ENCODE data around the gene NUDT3.
"Not testable (repeated sequence)": the region's sequence is repeated elsewhere in the genome, so short reads cannot be mapped to it uniquely, and the experiment has no call there.

Gene NUDT3

DNA sequence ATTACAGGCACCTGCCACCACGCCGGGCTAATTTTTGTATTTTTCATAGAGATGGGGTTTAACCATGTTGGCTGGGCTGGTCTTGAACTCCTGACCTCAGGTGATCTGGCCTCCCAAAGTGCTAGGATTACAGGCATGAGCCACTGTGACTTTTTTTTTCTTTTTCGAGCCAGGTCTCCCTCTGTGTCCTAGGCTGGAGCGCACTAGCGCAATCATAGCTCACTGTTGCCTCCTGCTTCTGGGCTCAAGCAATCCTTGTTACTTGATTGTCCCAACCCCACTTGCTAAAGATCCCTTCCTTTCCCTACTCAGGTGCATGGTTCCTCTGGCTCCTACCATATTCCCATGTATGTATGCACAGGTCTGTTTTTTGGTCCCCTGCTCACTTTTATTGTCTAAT is 116.3 kb downstream of the NUDT3 start:
- Histone ChIP-seq H3K4me3 (ENCODE audit: insufficient read length, low read depth) (no peak overlapping the region), H3K9ac (ENCODE audit: insufficient read length, low read depth) (no peak overlapping the region), H3K27me3 (ENCODE audit: insufficient read depth, insufficient read length) (no peaks in the 10 kb centered on the region), H3K36me3 (ENCODE audit: insufficient read depth, insufficient read length, low read length) (peaks cover 10% of the 10 kb centered on the region), H3K9me3 (ENCODE audit: insufficient read depth, low read length) (no peaks in the 10 kb centered on the region), H3K4me1 (ENCODE audit: insufficient read depth, insufficient read length) (peaks cover 2% of the 10 kb centered on the region)
- TF ChIP-seq SUZ12 (IDR thresholded peaks at IDR 0.05; ENCODE audit: extremely low read depth, insufficient read depth, insufficient read length) (no peak), YY1 (IDR thresholded peaks at IDR 0.05; ENCODE audit: insufficient read depth, insufficient read length) (no peak), ZNF274 (IDR thresholded peaks at IDR 0.05; ENCODE audit: low read depth, low read length) (no peak)
- no peak for DNase-seq (ENCODE audit: low read depth, low spot score)

DNA sequence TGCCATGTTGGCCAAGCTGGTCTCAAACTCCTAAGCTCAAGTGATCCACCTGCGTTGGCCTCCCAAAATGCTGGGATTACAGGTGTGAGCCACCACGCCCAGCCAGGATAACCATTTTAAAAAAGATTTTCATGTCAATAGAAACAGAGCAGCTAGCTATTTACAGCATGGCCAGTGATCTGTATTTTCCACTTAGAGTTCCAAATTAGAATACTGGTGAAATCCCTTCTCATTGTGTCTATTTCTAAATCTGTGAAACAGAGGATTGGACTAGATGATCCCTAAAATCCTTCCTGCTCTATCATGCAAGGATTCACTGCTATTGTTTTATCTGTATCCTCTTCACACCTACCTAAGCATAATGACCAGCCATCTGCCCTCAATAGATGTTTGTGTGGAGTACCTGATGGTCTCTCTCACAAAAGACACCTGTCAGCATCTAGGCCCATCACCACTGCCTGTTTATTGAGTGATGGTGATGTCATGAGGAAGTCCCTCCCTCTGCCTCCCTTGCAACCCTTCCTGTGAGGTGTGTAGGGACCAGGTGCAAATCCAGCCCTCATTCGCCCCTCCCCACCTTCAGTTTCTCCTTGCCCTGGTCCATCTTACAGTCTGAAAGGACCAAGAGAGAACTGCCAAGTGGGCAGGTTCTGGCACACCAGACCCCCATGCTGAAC is 117.2 kb downstream of the NUDT3 start:
- TF ChIP-seq SUZ12 (IDR thresholded peaks at IDR 0.05; ENCODE audit: extremely low read depth, insufficient read depth, insufficient read length) (no peak), ZNF274 (IDR thresholded peaks at IDR 0.05; ENCODE audit: low read depth, low read length) (no peak), YY1 (IDR thresholded peaks at IDR 0.05; ENCODE audit: insufficient read depth, insufficient read length) (no peak)
- no peak overlapping the region for H3K4me3 ChIP-seq (ENCODE audit: insufficient read length, low read depth)
- H3K9me3 ChIP-seq (ENCODE audit: insufficient read depth, low read length) = no peaks in the 10 kb centered on the region
- H3K27me3 ChIP-seq (ENCODE audit: insufficient read depth, insufficient read length) = no peaks in the 10 kb centered on the region
- no peak overlapping the region for H3K9ac ChIP-seq (ENCODE audit: insufficient read length, low read depth)
- peaks cover 9% of the 10 kb centered on the region for H3K36me3 ChIP-seq (ENCODE audit: insufficient read depth, insufficient read length, low read length)
- peaks cover 2% of the 10 kb centered on the region for H3K4me1 ChIP-seq (ENCODE audit: insufficient read depth, insufficient read length)
- no peak for DNase-seq (ENCODE audit: low read depth, low spot score)

GRCh38 chr6:34274129-34274528 is 118.3 kb downstream of the NUDT3 start:
- TF ChIP-seq SUZ12 (IDR thresholded peaks at IDR 0.05; ENCODE audit: extremely low read depth, insufficient read depth, insufficient read length) (no peak), YY1 (IDR thresholded peaks at IDR 0.05; ENCODE audit: insufficient read depth, insufficient read length) (no peak), ZNF274 (IDR thresholded peaks at IDR 0.05; ENCODE audit: low read depth, low read length) (no peak)
- DNase-seq (ENCODE audit: low read depth, low spot score) = no peak
- no peaks in the 10 kb centered on the region for H3K9me3 ChIP-seq (ENCODE audit: insufficient read depth, low read length)
- H3K9ac ChIP-seq (ENCODE audit: insufficient read length, low read depth) = no peak overlapping the region
- H3K36me3 ChIP-seq (ENCODE audit: insufficient read depth, insufficient read length, low read length) = no peaks in the 10 kb centered on the region
- peaks cover 2% of the 10 kb centered on the region for H3K4me1 ChIP-seq (ENCODE audit: insufficient read depth, insufficient read length)
- H3K4me3 ChIP-seq (ENCODE audit: insufficient read length, low read depth) = no peak overlapping the region
- no peaks in the 10 kb centered on the region for H3K27me3 ChIP-seq (ENCODE audit: insufficient read depth, insufficient read length)

DNA sequence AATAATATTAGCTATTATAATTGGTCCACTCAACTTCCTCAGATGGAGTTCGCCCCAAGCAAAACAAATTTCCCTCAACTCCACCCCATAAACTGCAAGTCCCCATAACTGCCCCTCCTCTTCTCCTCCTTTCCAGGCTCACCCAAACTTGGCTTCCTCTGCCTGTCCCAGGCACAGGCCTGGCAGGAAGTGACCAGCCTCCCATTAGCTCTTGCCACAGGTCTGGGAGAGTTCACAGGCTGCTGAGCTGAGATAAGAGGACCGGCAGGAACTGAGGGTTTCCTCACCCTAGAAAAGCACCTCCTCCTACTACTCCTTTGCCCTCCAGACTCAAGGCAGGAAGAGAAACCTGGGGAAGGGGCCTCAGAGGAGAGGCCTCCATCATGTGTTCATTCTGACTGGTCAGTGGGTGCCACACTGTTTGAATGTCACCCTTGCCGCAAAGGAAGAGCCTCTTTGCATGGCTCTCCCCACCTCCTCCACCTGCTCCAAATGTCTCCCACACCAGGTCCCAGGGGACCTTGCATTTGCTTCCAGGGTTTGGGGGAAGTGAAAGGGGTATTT is 119.1 kb downstream of the NUDT3 start:
- H3K9ac ChIP-seq (ENCODE audit: insufficient read length, low read depth) = no peak overlapping the region
- no peak for DNase-seq (ENCODE audit: low read depth, low spot score)

DNA sequence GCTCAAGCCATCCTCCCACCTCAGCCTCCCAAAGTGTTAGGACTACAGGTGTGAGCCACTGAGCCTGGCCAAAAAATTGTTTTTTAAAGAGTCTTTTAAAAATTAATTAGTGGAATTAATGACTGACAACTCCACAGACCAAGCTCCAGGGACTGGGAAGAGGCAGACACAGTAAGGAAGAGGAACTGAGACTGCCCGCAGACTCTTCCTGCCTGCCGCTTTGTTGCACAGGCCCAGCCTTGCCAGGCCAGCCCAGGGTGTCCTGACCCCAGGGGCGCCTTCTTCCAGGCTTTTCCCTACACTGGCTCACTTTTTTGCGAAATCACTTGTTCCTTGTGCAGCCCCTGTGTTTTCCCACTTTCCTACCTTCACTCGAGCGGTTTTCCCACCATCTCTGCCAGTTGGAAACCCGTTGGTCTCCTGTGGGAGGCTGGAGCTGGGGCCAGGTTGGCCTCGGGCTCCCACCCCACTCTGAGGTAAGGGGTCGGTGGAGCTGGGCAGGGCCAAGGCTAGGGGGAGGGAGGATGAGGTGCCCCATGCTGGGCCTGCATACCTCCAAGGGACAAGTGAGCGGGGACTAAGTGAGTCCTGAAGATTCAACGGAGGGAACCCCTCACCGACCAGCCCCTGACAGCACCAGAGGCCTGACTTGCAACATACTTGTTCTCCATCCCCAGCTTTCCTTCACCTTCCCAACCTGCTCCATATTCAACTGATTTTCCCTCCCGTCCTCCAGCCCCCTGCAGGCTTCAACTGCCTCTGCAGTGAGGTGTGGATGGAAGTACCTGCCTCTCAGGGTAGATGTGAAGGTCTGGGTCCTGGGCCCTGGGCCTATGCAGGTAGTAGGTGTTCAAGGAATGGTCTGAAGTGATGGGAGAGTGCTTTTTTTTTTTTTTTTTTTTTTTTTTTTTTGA is 120.2 kb downstream of the NUDT3 start:
- H3K36me3 ChIP-seq (ENCODE audit: insufficient read depth, insufficient read length, low read length) = no peaks in the 10 kb centered on the region
- no peak overlapping the region for H3K4me3 ChIP-seq (ENCODE audit: insufficient read length, low read depth)
- TF ChIP-seq YY1 (IDR thresholded peaks at IDR 0.05; ENCODE audit: insufficient read depth, insufficient read length) (no peak), ZNF274 (IDR thresholded peaks at IDR 0.05; ENCODE audit: low read depth, low read length) (no peak), SUZ12 (IDR thresholded peaks at IDR 0.05; ENCODE audit: extremely low read depth, insufficient read depth, insufficient read length) (no peak)
- DNase-seq (ENCODE audit: low read depth, low spot score) = no peak
- H3K4me1 ChIP-seq (ENCODE audit: insufficient read depth, insufficient read length) = peaks cover 2% of the 10 kb centered on the region
- H3K9me3 ChIP-seq (ENCODE audit: insufficient read depth, low read length) = no peaks in the 10 kb centered on the region
- no peaks in the 10 kb centered on the region for H3K27me3 ChIP-seq (ENCODE audit: insufficient read depth, insufficient read length)
- H3K9ac ChIP-seq (ENCODE audit: insufficient read length, low read depth) = no peak overlapping the region

More for the DNA sequence above, 119.1 kb downstream of the NUDT3 start:
- TF ChIP-seq ZNF274 (IDR thresholded peaks at IDR 0.05; ENCODE audit: low read depth, low read length) = no peak
- no peak for TF ChIP-seq SUZ12 (IDR thresholded peaks at IDR 0.05; ENCODE audit: extremely low read depth, insufficient read depth, insufficient read length)
- no peak for TF ChIP-seq YY1 (IDR thresholded peaks at IDR 0.05; ENCODE audit: insufficient read depth, insufficient read length)
- no peaks in the 10 kb centered on the region for H3K9me3 ChIP-seq (ENCODE audit: insufficient read depth, low read length)
- no peaks in the 10 kb centered on the region for H3K27me3 ChIP-seq (ENCODE audit: insufficient read depth, insufficient read length)
- H3K36me3 ChIP-seq (ENCODE audit: insufficient read depth, insufficient read length, low read length) = no peaks in the 10 kb centered on the region
- no peak overlapping the region for H3K4me3 ChIP-seq (ENCODE audit: insufficient read length, low read depth)
- peaks cover 2% of the 10 kb centered on the region for H3K4me1 ChIP-seq (ENCODE audit: insufficient read depth, insufficient read length)

DNA sequence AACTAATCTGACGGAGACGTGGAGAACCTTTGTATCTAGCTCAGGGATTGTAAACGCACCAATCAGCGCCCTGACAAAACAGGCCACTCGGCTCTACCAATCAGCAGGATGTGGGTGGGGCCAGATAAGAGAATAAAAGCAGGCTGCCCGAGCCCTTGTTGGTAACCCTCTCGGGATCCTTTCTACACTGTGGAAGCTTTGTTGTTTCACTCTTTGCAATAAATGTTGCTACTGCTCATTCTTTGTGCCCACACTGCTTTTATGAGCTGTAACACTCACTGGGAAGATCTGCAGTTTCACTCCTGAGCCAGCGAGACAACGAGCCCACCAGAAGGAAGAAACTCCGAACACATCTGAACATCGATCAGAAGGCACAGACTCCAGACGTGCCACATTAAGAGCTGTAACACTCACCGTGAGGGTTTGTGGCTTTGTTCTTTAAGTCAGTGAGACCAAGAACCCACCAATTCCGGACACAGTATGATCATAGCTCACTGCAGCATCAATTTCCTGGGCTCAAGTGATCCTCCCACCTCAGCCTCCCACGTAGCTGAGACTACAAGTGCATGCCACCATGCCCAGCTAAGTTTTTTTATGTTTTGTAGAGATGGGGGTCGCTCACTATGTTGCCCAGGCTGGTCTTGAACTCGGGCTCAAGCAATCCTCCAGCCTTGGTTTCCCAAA is 122.7 kb downstream of the NUDT3 start:
- not testable (repeated sequence) for H3K4me3 ChIP-seq (ENCODE audit: insufficient read length, low read depth); H3K36me3 ChIP-seq (ENCODE audit: insufficient read depth, insufficient read length, low read length); H3K9me3 ChIP-seq (ENCODE audit: insufficient read depth, low read length)

GRCh38 chr6:34269132-34269531 is 123.3 kb downstream of the NUDT3 start:
- H3K27me3 ChIP-seq (ENCODE audit: insufficient read depth, insufficient read length); H3K36me3 ChIP-seq (ENCODE audit: insufficient read depth, insufficient read length, low read length); DNase-seq (ENCODE audit: low read depth, low spot score); H3K9me3 ChIP-seq (ENCODE audit: insufficient read depth, low read length); H3K4me1 ChIP-seq (ENCODE audit: insufficient read depth, insufficient read length); H3K9ac ChIP-seq (ENCODE audit: insufficient read length, low read depth); H3K4me3 ChIP-seq (ENCODE audit: insufficient read length, low read depth): not testable (repeated sequence)

More for the DNA sequence above, 122.7 kb downstream of the NUDT3 start:
- not testable (repeated sequence) for H3K27me3 ChIP-seq (ENCODE audit: insufficient read depth, insufficient read length); DNase-seq (ENCODE audit: low read depth, low spot score); H3K9ac ChIP-seq (ENCODE audit: insufficient read length, low read depth); H3K4me1 ChIP-seq (ENCODE audit: insufficient read depth, insufficient read length)
